DND-41 (cell line): Measurements from ENCODE around the gene CPED1.

ENCODE experiments used
- ATAC-seq: fragments of 200-7000 bp; cut with Tn5 transposase; 3 replicates; pipeline ENCODE4 v1.9.1; 2021; ENCODE audit warnings: low read depth; ENCODE audit not compliant: insufficient read depth
- DNase-seq: peaks from one replicate; pipeline ENCODE4 v3.0.0-alpha.2; 2020
- H2AFZ ChIP-seq: 2 replicates; pipeline ENCODE4 v1.6.0; 2012; ENCODE audit warnings: low read depth, low read length
- H3K27ac ChIP-seq: 2 replicates; pipeline ENCODE4 v1.5.1; 2012; ENCODE audit warnings: low read length, inconsistent platforms
- H3K27me3 ChIP-seq: fragments of 200-600 bp; sonication (generic); 2 replicates; pipeline ENCODE4 v1.6.0; 2012; ENCODE audit warnings: low read length, mild to moderate bottlenecking, inconsistent platforms; ENCODE audit not compliant: insufficient read depth, poor library complexity
- H3K36me3 ChIP-seq: 2 replicates; pipeline ENCODE4 v1.5.1; 2012; ENCODE audit warnings: low read length, inconsistent platforms; ENCODE audit not compliant: insufficient read depth
- H3K4me1 ChIP-seq: 2 replicates; pipeline ENCODE4 v1.5.1; 2012; ENCODE audit warnings: mild to moderate bottlenecking, low read length; ENCODE audit not compliant: insufficient read depth
- H3K4me2 ChIP-seq: 2 replicates; pipeline ENCODE4 v1.6.0; 2012; ENCODE audit warnings: mild to moderate bottlenecking, moderate library complexity, low read length, inconsistent platforms; ENCODE audit not compliant: insufficient read depth
- H3K4me3 ChIP-seq, 2 experiments: fragments of 200-600 bp in 1 of 2; shearing (Covaris generic) in 1 of 2; 2 replicates each; pipeline ENCODE4 v1.5.1; 2012 to 2016; ENCODE audit warnings: inconsistent platforms in 2 of 2, low read length in 2 of 2, mild to moderate bottlenecking in 2 of 2, low read depth in 1 of 2, moderate library complexity in 1 of 2
- H3K79me2 ChIP-seq: 2 replicates; pipeline ENCODE4 v1.6.0; 2012; ENCODE audit warnings: low read length, inconsistent platforms; ENCODE audit not compliant: insufficient read depth
- H3K9ac ChIP-seq: 2 replicates; pipeline ENCODE4 v1.6.0; 2012; ENCODE audit warnings: low read depth, mild to moderate bottlenecking, inconsistent platforms, low read length, moderate library complexity
- H3K9me3 ChIP-seq: 2 replicates; pipeline ENCODE4 v1.5.1; 2012; ENCODE audit warnings: low read length, moderate library complexity, mild to moderate bottlenecking, inconsistent platforms; ENCODE audit not compliant: insufficient read depth, severe bottlenecking
- H4K20me1 ChIP-seq: 2 replicates; pipeline ENCODE4 v1.6.0; 2012; ENCODE audit warnings: low read length; ENCODE audit not compliant: insufficient read depth
- CTCF ChIP-seq: IDR thresholded peaks from 2 replicates; pipeline ENCODE4 v1.5.1; 2012; ENCODE audit warnings: borderline replicate concordance, low read length, moderate library complexity, mild to moderate bottlenecking; ENCODE audit not compliant: poor library complexity, severe bottlenecking; ENCODE audit errors: extremely low read depth
- EZH2 ChIP-seq: IDR thresholded peaks from 3 replicates; pipeline ENCODE4 v1.6.1; 2012; ENCODE audit warnings: borderline replicate concordance, low read depth, mild to moderate bottlenecking, moderate library complexity, low read length, inconsistent platforms; ENCODE audit not compliant: severe bottlenecking

The CPED1 gene

GRCh38 chr7:121038717-121039509 lies 50.4 kb downstream of the CPED1 start:
- H3K27ac ChIP-seq, result no peak overlapping the region
- H3K4me1 ChIP-seq, result no peaks in the 10 kb centered on the region
- H4K20me1 ChIP-seq, result no peaks in the 10 kb centered on the region
- no peak overlapping the region for H3K4me2 ChIP-seq
- no peak for DNase-seq
- no peaks in the 10 kb centered on the region for H3K79me2 ChIP-seq
- TF ChIP-seq CTCF (no peak), EZH2 (no peak)
- no peak overlapping the region for H2AFZ ChIP-seq
- H3K27me3 ChIP-seq, result no peaks in the 10 kb centered on the region
- H3K9ac ChIP-seq, result no peak overlapping the region
- no peak for ATAC-seq
- H3K4me3 ChIP-seq, result no peak overlapping the region
- no peaks in the 10 kb centered on the region for H3K9me3 ChIP-seq
- H3K36me3 ChIP-seq, result no peaks in the 10 kb centered on the region

GRCh38 chr7:121039510-121039822 lies 51.0 kb downstream of the CPED1 start:
- H3K79me2 ChIP-seq, result no peaks in the 10 kb centered on the region
- no peaks in the 10 kb centered on the region for H3K9me3 ChIP-seq
- no peaks in the 10 kb centered on the region for H3K27me3 ChIP-seq
- ATAC-seq (no peak), DNase-seq (no peak)
- no peak overlapping the region for H3K27ac ChIP-seq
- no peak overlapping the region for H3K9ac ChIP-seq
- H3K4me1 ChIP-seq, result no peaks in the 10 kb centered on the region
- H3K4me2 ChIP-seq, result no peak overlapping the region
- TF ChIP-seq EZH2 (no peak), CTCF (no peak)
- H4K20me1 ChIP-seq, result no peaks in the 10 kb centered on the region
- H3K4me3 ChIP-seq, result no peak overlapping the region
- no peaks in the 10 kb centered on the region for H3K36me3 ChIP-seq
- no peak overlapping the region for H2AFZ ChIP-seq

GRCh38 chr7:121039994-121040393 lies 51.5 kb downstream of the CPED1 start:
- DNase-seq, result no peak
- Histone ChIP-seq H3K9ac (no peak overlapping the region), H3K9me3 (no peaks in the 10 kb centered on the region)

More at GRCh38 chr7:121039994-121040393, 51.5 kb downstream of the CPED1 start:
- ATAC-seq, result no peak
- no peaks in the 10 kb centered on the region for H3K36me3 ChIP-seq
- H3K4me1 ChIP-seq, result no peaks in the 10 kb centered on the region
- H3K27me3 ChIP-seq, result peaks cover under 1% of the 10 kb centered on the region
- H3K4me2 ChIP-seq, result no peak overlapping the region
- H3K4me3 ChIP-seq, result no peak overlapping the region
- no peak overlapping the region for H3K27ac ChIP-seq
- no peaks in the 10 kb centered on the region for H3K79me2 ChIP-seq
- TF ChIP-seq CTCF (no peak), EZH2 (no peak)
- H2AFZ ChIP-seq, result no peak overlapping the region
- H4K20me1 ChIP-seq, result no peaks in the 10 kb centered on the region
